SU-DHL-6 (cell line): ENCODE data around the gene ABHD5.

ENCODE experiments used
- H2AFZ ChIP-seq: fragments of 200-600 bp; sonication (generic); 2 replicates; pipeline ENCODE4 v1.6.1; 2014; ENCODE audit warnings: low read depth, mild to moderate bottlenecking, moderate library complexity, mixed read lengths, antibody characterized with exemption, low read length; ENCODE audit not compliant: severe bottlenecking
- H3F3A ChIP-seq: fragments of 200-600 bp; shearing (Covaris generic); 2 replicates; pipeline ENCODE4 v1.6.0; 2016; ENCODE audit warnings: antibody characterized with exemption, mild to moderate bottlenecking; ENCODE audit not compliant: insufficient read depth
- H3K27ac ChIP-seq: fragments of 200-600 bp; sonication (generic); 2 replicates; pipeline ENCODE4 v1.5.1; 2016; ENCODE audit warnings: low read depth, mild to moderate bottlenecking, low read length, moderate library complexity, mixed read lengths
- H3K27me3 ChIP-seq: fragments of 200-600 bp; sonication (generic), shearing (Covaris generic); 2 replicates; pipeline ENCODE4 v1.6.0; 2014; ENCODE audit warnings: mild to moderate bottlenecking, low read length
- H3K36me3 ChIP-seq: fragments of 200-600 bp; sonication (generic); 2 replicates; pipeline ENCODE4 v1.6.1; 2014; ENCODE audit warnings: mild to moderate bottlenecking, low read length, mixed read lengths
- H3K4me2 ChIP-seq: fragments of 300-600, 200-600 bp; shearing (Covaris generic), sonication (generic); 2 replicates; pipeline ENCODE4 v1.6.0; 2014; ENCODE audit warnings: low read length, low read depth, mild to moderate bottlenecking; ENCODE audit not compliant: poor library complexity, severe bottlenecking
- H3K4me3 ChIP-seq: fragments of 200-600 bp; sonication (generic); 2 replicates; pipeline ENCODE4 v1.5.1; 2014; ENCODE audit warnings: antibody characterized with exemption, low read length, mild to moderate bottlenecking, mixed read lengths; ENCODE audit not compliant: insufficient read depth, poor library complexity, severe bottlenecking
- H3K79me2 ChIP-seq: fragments of 200-600 bp; sonication (generic); 2 replicates; pipeline ENCODE4 v1.6.1; 2014; ENCODE audit warnings: mild to moderate bottlenecking, low read length, moderate library complexity; ENCODE audit not compliant: insufficient read depth
- H3K9ac ChIP-seq: fragments of 200-600 bp; sonication (generic); 2 replicates; pipeline ENCODE4 v1.7.0; 2014; ENCODE audit warnings: mild to moderate bottlenecking, low read length
- H3K9me2 ChIP-seq: fragments of 200-600 bp; sonication (generic); replicated peaks from 2 replicates; pipeline ENCODE4 v1.6.1; 2014; ENCODE audit warnings: low read length; ENCODE audit not compliant: insufficient read depth
- H3K9me3 ChIP-seq: fragments of 200-600 bp; sonication (generic); 2 replicates; pipeline ENCODE4 v1.6.1; 2014; ENCODE audit warnings: low read length, mixed read lengths; ENCODE audit not compliant: insufficient read depth
- H4K20me1 ChIP-seq: fragments of 200-600 bp; sonication (generic); 2 replicates; pipeline ENCODE4 v1.6.1; 2014; ENCODE audit warnings: low read depth, mild to moderate bottlenecking, antibody characterized with exemption, low read length, moderate library complexity, mixed read lengths
- CTCF ChIP-seq: fragments of 200-600 bp; sonication (generic); IDR thresholded peaks from one replicate; pipeline ENCODE4 v1.5.1; 2017; ENCODE audit warnings: antibody characterized with exemption, mild to moderate bottlenecking, low read length, moderate library complexity; ENCODE audit not compliant: insufficient read depth, poor library complexity, severe bottlenecking
- EZH2phosphoT487 ChIP-seq: fragments of 200-600 bp; sonication (generic), shearing (Covaris generic); conservative IDR thresholded peaks from 2 replicates; pipeline ENCODE4 v1.6.1; 2018; ENCODE audit warnings: mild to moderate bottlenecking, antibody characterized with exemption, low read length, moderate library complexity, mixed read lengths

The ABHD5 gene

GRCh38 chr3:43748179-43748578 is 57.4 kb downstream of the ABHD5 start:
- TF ChIP-seq CTCF: no peak
- no peak for TF ChIP-seq EZH2phosphoT487
- H3F3A ChIP-seq: no peaks in the 10 kb centered on the region
- H2AFZ ChIP-seq: no peak overlapping the region
- no peaks in the 10 kb centered on the region for H3K27me3 ChIP-seq
- H3K9me2 ChIP-seq: no peaks in the 10 kb centered on the region
- no peaks in the 10 kb centered on the region for H4K20me1 ChIP-seq
- no peak overlapping the region for H3K4me2 ChIP-seq
- H3K36me3 ChIP-seq: no peaks in the 10 kb centered on the region
- no peaks in the 10 kb centered on the region for H3K79me2 ChIP-seq
- H3K9ac ChIP-seq: no peak overlapping the region
- H3K27ac ChIP-seq: no peak overlapping the region
- no peak overlapping the region for H3K4me3 ChIP-seq
- H3K9me3 ChIP-seq: no peaks in the 10 kb centered on the region

DNA sequence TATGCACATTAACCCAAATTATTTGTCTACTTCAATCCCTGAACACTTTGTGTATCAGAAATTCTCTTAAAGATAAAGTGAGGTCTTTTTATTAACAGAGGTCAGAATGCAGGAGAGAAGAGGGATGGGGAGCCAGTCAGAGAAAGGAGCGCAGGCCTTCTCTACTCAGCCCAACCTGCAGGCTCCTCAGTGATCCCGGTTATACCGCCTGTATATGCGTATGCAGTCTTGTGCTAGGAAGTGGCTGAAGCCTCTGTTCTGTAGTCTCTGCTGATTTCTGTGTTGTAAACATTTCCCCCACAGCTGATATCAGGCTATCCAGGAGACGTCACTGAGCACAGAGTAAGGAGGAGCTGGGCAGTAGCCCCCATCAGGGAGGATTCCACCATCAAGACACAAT is 57.9 kb downstream of the ABHD5 start:
- Histone ChIP-seq H2AFZ (no peak overlapping the region), H3K36me3 (no peaks in the 10 kb centered on the region), H3K9ac (no peak overlapping the region), H3K27ac (no peak overlapping the region), H3K9me2 (no peaks in the 10 kb centered on the region), H3K79me2 (no peaks in the 10 kb centered on the region), H3K9me3 (no peaks in the 10 kb centered on the region), H4K20me1 (no peaks in the 10 kb centered on the region), H3K27me3 (no peaks in the 10 kb centered on the region), H3K4me2 (no peak overlapping the region), H3F3A (no peaks in the 10 kb centered on the region), H3K4me3 (no peak overlapping the region)
- TF ChIP-seq CTCF (no peak), EZH2phosphoT487 (no peak)

GRCh38 chr3:43752905-43753304 is 62.2 kb downstream of the ABHD5 start:
- H3K4me3 ChIP-seq: no peak overlapping the region
- H3K4me2 ChIP-seq: no peak overlapping the region
- H2AFZ ChIP-seq: no peak overlapping the region
- no peaks in the 10 kb centered on the region for H4K20me1 ChIP-seq
- H3F3A ChIP-seq: no peaks in the 10 kb centered on the region
- no peak overlapping the region for H3K9ac ChIP-seq
- H3K79me2 ChIP-seq: no peaks in the 10 kb centered on the region
- H3K27me3 ChIP-seq: no peaks in the 10 kb centered on the region
- no peaks in the 10 kb centered on the region for H3K9me2 ChIP-seq
- TF ChIP-seq CTCF: no peak
- TF ChIP-seq EZH2phosphoT487: no peak
- no peaks in the 10 kb centered on the region for H3K9me3 ChIP-seq
- H3K27ac ChIP-seq: no peak overlapping the region
- no peaks in the 10 kb centered on the region for H3K36me3 ChIP-seq
